Mononuclear cell (primary cell): ENCODE results near the gene PPARA. TPM values are rescaled to one million over a fixed set of nuclear protein-coding genes. Genes with fewer than 3 reads are reported as not detected.

Experiments used
- H3K27me3 ChIP-seq: 2 replicates; pipeline ENCODE4 v1.6.0; 2011; ENCODE audit warnings: low read length, control low read depth; ENCODE audit not compliant: insufficient read depth
- H3K4me1 ChIP-seq: 2 replicates; pipeline ENCODE4 v1.5.1; 2011; ENCODE audit warnings: mild to moderate bottlenecking, low read length, control low read depth; ENCODE audit not compliant: insufficient read depth
- H3K4me3 ChIP-seq: 2 replicates; pipeline ENCODE4 v1.5.1; 2011; ENCODE audit warnings: mild to moderate bottlenecking, low read length, moderate library complexity
- H3K9me3 ChIP-seq: 2 replicates; pipeline ENCODE4 v1.5.1; 2011; ENCODE audit warnings: low read depth, mild to moderate bottlenecking, control low read depth, low read length
- total RNA-seq: library from RNA; depleted of rRNA; stranded (reverse); fragments of >200 nt; gene quantifications from one replicate; pipeline ENCODE4 v1.2.3, GENCODE V29; 2012

Gene PPARA
- total RNA-seq, 1 donor: 5.1 TPM

- Histone ChIP-seq H3K4me3 (no peak overlapping the region), H3K9me3 (no peaks in the 10 kb centered on the region), H3K27me3 (no peaks in the 10 kb centered on the region), H3K4me1 (no peaks in the 10 kb centered on the region)
Measured at GRCh38 chr22:46143491-46144147, 6.7 kb upstream of the PPARA start.

DNA sequence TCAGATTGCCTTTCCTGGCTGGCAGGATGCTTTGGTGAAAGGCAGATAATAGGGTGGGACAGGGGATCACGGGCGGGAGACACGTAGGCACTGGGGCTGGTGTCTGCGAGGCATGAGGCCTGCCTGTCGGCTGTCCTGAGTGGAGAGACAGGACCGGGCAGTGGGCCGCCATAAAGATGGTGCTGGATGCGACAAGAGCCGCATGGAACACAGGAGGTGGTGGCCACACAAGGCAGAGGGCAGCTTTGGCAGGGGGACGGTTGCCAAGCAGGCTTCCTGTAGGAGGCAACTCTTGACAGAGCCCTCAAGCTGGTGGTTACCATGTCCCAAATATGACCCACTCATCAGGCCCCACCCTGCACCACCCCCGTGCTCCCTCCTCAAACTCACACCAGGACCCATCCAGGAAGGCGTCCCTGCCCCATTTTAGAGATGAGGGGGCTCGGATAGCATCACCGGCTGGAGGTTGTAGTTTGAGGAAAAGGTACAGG is 4.9 kb upstream of the PPARA start:
- Histone ChIP-seq H3K27me3 (no peaks in the 10 kb centered on the region), H3K4me1 (peaks cover 4% of the 10 kb centered on the region), H3K4me3 (no peak overlapping the region), H3K9me3 (no peaks in the 10 kb centered on the region)

DNA sequence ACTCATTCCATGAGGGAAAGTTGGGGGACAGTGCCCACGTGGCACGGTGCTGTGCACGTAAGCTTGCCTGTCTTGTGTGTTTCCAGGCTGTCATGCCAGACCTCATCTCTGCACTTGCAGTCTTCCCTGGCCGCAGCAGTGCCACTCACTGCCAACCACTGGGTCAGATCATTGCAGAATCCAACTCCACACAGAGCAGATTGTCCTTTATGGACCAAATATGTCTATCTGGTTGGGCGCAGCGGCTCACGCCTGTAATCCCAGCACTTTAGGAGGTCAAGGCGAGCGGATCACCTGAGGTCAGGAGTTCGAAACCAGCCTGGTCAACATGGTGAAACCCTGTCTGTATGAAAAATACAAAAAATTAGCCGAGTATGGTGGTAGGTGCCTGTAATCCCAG is 4.4 kb upstream of the PPARA start:
- no peak overlapping the region for H3K4me3 ChIP-seq
- no peaks in the 10 kb centered on the region for H3K27me3 ChIP-seq
- peaks cover 4% of the 10 kb centered on the region for H3K4me1 ChIP-seq
- no peaks in the 10 kb centered on the region for H3K9me3 ChIP-seq

DNA sequence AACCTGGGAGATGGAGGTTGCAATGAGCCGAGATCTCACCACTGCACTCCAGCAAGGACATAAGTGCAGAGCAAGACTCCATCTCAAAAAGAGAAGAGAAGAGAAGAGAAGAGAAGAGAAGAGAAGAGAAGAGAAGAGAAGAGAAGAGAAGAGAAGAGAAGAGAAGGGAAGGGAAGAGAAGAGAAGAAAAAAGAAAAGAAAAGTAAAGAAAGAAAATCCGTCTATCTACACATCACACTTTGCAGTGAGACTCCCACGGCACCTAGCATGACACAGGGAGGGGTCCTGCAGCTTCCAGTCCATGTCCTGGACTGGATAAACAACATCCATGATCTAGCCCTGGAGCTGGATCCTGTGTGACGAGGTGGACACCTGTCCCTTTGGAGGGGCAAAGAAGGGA is 4.0 kb upstream of the PPARA start:
- H3K9me3 ChIP-seq: no peaks in the 10 kb centered on the region
- H3K4me1 ChIP-seq: peaks cover 6% of the 10 kb centered on the region
- no peaks in the 10 kb centered on the region for H3K27me3 ChIP-seq
- H3K4me3 ChIP-seq: no peak overlapping the region

GRCh38 chr22:46147061-46147460 is 3.3 kb upstream of the PPARA start:
- Histone ChIP-seq H3K27me3 (no peaks in the 10 kb centered on the region), H3K9me3 (no peaks in the 10 kb centered on the region), H3K4me3 (no peak overlapping the region), H3K4me1 (peaks cover 13% of the 10 kb centered on the region)

DNA sequence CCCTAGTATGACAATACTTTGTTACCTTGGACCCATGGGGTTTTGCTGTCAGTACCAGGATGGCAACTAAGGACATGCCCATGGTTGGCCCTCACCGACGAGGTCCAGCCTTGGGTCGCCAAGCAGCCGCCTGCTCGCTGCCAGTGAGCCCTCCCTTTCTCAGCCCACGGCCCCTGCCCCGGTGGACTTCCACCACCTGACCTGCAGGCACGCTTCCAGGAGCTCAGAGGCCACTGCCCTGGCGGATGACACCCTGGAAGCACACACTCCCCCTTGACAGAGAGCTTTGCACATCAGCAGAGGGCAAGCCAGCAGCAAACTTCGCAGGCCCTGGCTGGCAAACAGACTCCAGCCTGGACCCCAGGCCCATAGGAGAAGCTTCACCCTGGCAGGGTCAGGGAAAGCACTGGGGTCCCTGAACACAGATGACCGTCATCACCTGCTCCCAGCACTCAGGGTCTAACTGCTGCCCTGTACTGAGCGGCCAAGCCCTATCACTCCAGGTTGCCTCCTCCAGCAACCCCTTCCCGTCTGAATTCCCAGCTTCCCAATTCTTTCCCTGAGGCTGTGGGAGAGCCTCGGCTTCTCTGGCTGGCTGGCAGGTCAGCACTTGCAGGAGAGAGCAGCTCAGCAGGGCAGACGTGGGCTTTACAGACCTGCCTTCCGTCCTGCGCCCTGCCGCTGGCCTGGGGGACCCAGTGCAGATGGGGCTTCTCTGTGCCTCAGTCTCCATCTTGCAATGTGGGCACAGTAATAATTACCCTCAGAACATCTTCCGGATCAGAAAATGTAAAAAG is 2.7 kb upstream of the PPARA start:
- Histone ChIP-seq H3K27me3 (no peaks in the 10 kb centered on the region), H3K9me3 (no peaks in the 10 kb centered on the region), H3K4me3 (no peak overlapping the region), H3K4me1 (peaks cover 19% of the 10 kb centered on the region)

GRCh38 chr22:46148336-46148735 is 2.0 kb upstream of the PPARA start:
- Histone ChIP-seq H3K9me3 (no peaks in the 10 kb centered on the region), H3K4me3 (no peak overlapping the region), H3K4me1 (peaks cover 21% of the 10 kb centered on the region), H3K27me3 (no peaks in the 10 kb centered on the region)

DNA sequence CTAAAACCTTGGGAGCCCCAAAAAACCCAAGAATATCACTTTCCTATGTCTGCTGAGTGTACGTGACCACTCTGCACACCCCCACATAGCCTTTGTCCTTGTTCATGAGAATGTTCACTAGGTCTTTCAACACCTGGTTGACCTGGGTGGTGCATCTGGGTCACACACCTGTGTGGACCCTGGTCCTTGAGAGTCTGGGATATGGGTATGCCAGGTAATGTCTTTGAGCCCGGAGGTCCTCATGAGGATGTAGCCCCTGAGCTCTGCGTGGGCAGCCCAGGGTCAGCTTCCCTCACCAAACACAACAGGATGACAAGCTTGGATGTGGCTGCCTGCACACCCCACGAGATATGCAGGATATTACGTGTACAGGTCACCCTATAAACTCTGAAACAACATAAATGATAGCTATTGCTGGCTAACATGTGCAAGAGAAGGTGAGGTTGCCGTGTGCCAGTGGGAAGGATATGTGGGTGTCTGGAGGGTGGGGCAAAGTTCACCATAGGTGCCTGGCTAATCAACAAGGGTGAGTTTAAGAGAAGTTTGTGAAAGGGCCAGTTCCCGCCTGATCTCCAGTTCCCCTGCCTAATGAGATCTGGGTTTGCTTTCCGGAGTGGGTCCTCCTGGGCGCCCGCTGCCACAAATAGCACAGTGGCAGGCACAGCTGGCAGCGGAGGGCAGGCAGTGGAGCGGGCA is 1.4 kb upstream of the PPARA start:
- Histone ChIP-seq H3K4me3 (peak overlapping the region; percentile 58), H3K27me3 (no peaks in the 10 kb centered on the region), H3K9me3 (no peaks in the 10 kb centered on the region), H3K4me1 (peaks cover 21% of the 10 kb centered on the region)

- Histone ChIP-seq H3K9me3 (no peaks in the 10 kb centered on the region), H3K27me3 (no peaks in the 10 kb centered on the region), H3K4me3 (peak overlapping the region; percentile 58), H3K4me1 (peaks cover 21% of the 10 kb centered on the region)
Measured at GRCh38 chr22:46149512-46150033, 753 bp upstream of the PPARA start.

DNA sequence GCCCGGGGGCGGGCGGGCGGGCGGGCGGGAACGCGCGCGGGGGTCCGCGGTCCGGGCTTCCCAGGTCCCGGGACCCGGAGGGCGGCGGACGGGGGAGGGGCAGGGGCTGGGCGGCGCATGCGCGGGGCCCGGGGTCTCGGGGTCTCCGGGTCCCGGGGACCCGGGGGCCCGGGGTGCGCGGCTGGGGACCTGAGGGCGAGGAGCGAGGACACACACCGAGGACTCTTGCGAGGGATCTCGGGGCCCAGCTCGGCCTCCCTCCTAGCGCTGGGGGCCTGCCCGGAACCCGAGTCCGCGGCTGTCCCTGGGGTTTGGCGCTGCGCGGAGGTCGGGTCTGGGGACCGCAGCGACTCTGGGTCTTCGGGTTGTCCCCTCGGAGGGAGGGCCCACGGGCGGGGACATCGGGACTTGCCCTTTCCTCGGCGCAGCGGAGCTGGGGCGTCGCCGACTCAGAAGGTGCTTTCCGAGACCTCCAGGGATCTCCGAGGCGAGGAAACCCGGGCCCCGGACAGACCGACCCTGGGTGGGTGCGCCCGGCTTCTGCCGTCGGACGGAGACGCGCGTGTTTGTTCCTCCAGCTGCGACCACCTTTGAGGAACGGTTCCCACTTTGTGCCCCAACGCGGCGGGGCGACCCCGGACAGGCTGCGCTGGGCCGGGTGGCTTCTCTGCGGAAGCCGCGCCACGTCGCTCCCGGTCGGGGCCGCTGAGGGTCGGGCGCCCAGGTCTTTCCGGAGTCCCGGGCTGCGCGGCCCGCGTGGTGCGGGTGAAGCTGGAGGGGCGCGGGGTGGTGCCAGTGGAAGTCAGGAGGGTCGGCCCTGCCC is 540 bp downstream of the PPARA start:
- H3K27me3 ChIP-seq: no peaks in the 10 kb centered on the region
- H3K4me3 ChIP-seq: peak overlapping the region; percentile 66
- peaks cover 21% of the 10 kb centered on the region for H3K4me1 ChIP-seq
- no peaks in the 10 kb centered on the region for H3K9me3 ChIP-seq

GRCh38 chr22:46153930-46154329 is 3.6 kb downstream of the PPARA start:
- Histone ChIP-seq H3K4me3 (no peak overlapping the region), H3K4me1 (peaks cover 21% of the 10 kb centered on the region), H3K27me3 (no peaks in the 10 kb centered on the region), H3K9me3 (no peaks in the 10 kb centered on the region)

DNA sequence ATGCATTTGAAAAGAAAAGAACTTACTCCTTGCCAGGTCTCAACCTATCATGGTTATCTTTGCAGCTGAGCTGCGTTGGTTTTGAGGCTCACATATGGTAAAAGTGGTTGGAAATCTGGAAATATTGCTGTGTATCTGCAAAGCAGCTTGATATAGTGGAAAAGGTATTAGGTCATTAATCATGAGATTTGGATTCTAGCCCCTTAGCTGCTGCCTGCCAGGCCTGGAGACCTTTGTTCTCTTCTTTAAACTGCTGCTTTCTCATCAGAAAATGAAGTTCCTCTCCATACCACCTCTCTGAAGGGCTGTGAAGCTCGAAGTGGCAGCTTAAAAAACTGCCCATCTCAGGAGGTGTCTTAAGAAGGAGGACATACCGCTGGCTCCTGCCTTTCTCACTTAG is 5.7 kb downstream of the PPARA start:
- no peaks in the 10 kb centered on the region for H3K27me3 ChIP-seq
- H3K4me1 ChIP-seq: peaks cover 16% of the 10 kb centered on the region
- no peak overlapping the region for H3K4me3 ChIP-seq
- H3K9me3 ChIP-seq: no peaks in the 10 kb centered on the region

- Histone ChIP-seq H3K27me3 (no peaks in the 10 kb centered on the region), H3K9me3 (no peaks in the 10 kb centered on the region), H3K4me3 (no peak overlapping the region), H3K4me1 (no peaks in the 10 kb centered on the region)
Measured at GRCh38 chr22:46158283-46158682, 8.0 kb downstream of the PPARA start.

GRCh38 chr22:46159212-46159611 is 8.9 kb downstream of the PPARA start:
- Histone ChIP-seq H3K4me1 (no peaks in the 10 kb centered on the region), H3K9me3 (no peaks in the 10 kb centered on the region), H3K4me3 (no peak overlapping the region), H3K27me3 (no peaks in the 10 kb centered on the region)
